IgD-negative memory B cell (primary cell): ENCODE measurements around the gene FRMD3. TPM values are rescaled to one million over a fixed set of nuclear protein-coding genes. Genes with fewer than 3 reads are reported as not detected.

Source experiments
- H3K27ac Mint-ChIP-seq, 3 donors: one replicate each; pipeline ENCODE4 v1.8.0; 2020 to 2022; ENCODE audit warnings: mild to moderate bottlenecking in 3 of 3, mixed read lengths in 3 of 3, moderate library complexity in 1 of 3
- H3K27me3 Mint-ChIP-seq: one replicate; pipeline ENCODE4 v1.8.0; 2021; ENCODE audit warnings: mixed read lengths
- H3K36me3 Mint-ChIP-seq: one replicate; pipeline ENCODE4 v1.8.0; 2020; ENCODE audit warnings: mild to moderate bottlenecking, mixed read lengths
- H3K4me1 Mint-ChIP-seq, 3 donors: one replicate each; pipeline ENCODE4 v1.8.0; 2020 to 2022; ENCODE audit warnings: mixed read lengths in 3 of 3, mild to moderate bottlenecking in 1 of 3
- H3K4me3 Mint-ChIP-seq, 4 donors: one replicate each; pipeline ENCODE4 v1.8.0; 2020 to 2022; ENCODE audit warnings: mild to moderate bottlenecking in 4 of 4, mixed read lengths in 4 of 4, moderate library complexity in 3 of 4
- H3K9me3 Mint-ChIP-seq, 3 donors: one replicate each; pipeline ENCODE4 v1.8.0; 2020 to 2021; ENCODE audit warnings: mixed read lengths in 3 of 3, mild to moderate bottlenecking in 1 of 3
- polyA plus RNA-seq: library from polyadenylated mRNA; unstranded; fragments of 300-500 nt; fragmentation: Illumina TruSeq; gene quantifications from one replicate; pipeline ENCODE4 v1.2.3, GENCODE V29; 2021

Gene FRMD3
- polyA plus RNA-seq, 1 donor from 2014 or later, result 1.1 TPM

DNA sequence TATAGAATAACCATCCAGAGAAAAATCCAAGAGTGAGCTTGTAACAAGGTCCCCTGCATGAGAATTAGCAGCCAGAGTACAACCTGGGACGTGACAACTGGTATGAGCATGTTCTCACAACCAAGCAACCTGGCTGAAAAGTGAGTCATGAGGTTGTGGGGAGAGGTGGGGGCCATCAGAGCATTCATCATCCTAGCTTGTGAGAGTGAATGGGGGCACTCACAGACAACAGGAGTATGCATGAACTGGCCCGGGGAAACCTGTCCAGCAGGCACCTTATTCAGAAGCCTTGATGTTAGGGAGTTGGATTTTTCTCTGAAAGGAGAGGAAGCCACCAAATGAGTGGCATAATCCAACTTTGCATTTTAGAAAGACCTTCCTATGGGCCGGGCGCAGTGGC, 113.0 kb downstream of the FRMD3 start:
- H3K27me3 Mint-ChIP-seq, result no peaks in the 10 kb centered on the region
- H3K4me3 Mint-ChIP-seq, result no peak overlapping the region
- H3K4me1 Mint-ChIP-seq, result no peaks in the 10 kb centered on the region
- no peaks in the 10 kb centered on the region for H3K9me3 Mint-ChIP-seq
- H3K36me3 Mint-ChIP-seq, result peaks cover 2% of the 10 kb centered on the region
- no peak overlapping the region for H3K27ac Mint-ChIP-seq

- H3K9me3 Mint-ChIP-seq, result no peaks in the 10 kb centered on the region
- H3K27me3 Mint-ChIP-seq, result no peaks in the 10 kb centered on the region
- no peaks in the 10 kb centered on the region for H3K4me1 Mint-ChIP-seq
- H3K4me3 Mint-ChIP-seq, result no peak overlapping the region
- no peak overlapping the region for H3K27ac Mint-ChIP-seq
- H3K36me3 Mint-ChIP-seq, result peaks cover 2% of the 10 kb centered on the region
Observed at GRCh38 chr9:83424831-83425230, 113.4 kb downstream of the FRMD3 start.

DNA sequence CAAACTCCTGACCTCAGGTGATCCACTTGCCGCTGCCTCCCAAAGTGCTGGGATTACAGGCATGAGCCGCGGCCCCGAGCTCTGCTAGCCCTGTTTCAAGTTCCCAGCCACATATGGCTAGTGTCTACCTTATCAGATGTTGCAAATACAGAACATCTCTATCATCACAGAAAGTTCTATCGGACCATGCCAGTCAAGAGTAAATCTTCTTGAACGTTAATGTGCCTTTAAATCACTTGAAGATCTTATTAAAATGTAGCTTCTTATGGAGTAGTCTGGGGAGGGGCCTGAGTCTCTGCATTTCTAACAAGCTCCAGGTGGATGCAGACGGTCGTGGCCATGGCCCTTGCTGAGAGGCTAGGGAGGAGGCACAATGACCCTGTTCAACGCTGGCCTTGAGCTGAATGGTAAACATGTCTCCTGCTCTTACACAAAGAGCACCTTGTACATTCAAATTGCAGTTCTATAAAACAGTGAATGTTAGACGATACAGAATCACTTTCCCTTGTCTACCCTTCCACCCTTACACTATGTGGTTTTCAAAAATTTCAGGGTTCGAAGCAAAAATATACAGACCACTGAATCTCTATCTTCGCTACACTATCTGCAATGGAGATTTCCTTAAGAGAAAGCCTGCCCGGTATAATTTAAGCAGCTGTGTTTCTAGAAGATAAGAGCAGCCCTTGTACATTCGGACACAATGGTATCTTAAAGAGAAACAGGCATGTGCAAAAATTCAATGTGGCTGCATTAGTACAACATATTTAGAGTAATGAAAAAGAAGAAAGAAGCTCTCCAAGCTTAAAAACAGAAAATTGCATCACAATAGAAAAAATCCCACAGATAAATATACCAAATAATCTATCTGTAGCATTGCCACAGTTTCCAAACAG, 114.1 kb downstream of the FRMD3 start:
- Mint-ChIP-seq H3K9me3 (no peaks in the 10 kb centered on the region), H3K36me3 (peaks cover 2% of the 10 kb centered on the region), H3K4me1 (no peaks in the 10 kb centered on the region), H3K4me3 (no peak overlapping the region), H3K27ac (no peak overlapping the region), H3K27me3 (no peaks in the 10 kb centered on the region)

GRCh38 chr9:83422527-83422926, 115.7 kb downstream of the FRMD3 start:
- H3K36me3 Mint-ChIP-seq, result peaks cover 2% of the 10 kb centered on the region
- H3K9me3 Mint-ChIP-seq, result peaks cover 0 to 2% (median 0%) of the 10 kb centered on the region in 3 donors
- no peak overlapping the region for H3K4me3 Mint-ChIP-seq
- H3K4me1 Mint-ChIP-seq, result no peaks in the 10 kb centered on the region
- no peaks in the 10 kb centered on the region for H3K27me3 Mint-ChIP-seq
- no peak overlapping the region for H3K27ac Mint-ChIP-seq

DNA sequence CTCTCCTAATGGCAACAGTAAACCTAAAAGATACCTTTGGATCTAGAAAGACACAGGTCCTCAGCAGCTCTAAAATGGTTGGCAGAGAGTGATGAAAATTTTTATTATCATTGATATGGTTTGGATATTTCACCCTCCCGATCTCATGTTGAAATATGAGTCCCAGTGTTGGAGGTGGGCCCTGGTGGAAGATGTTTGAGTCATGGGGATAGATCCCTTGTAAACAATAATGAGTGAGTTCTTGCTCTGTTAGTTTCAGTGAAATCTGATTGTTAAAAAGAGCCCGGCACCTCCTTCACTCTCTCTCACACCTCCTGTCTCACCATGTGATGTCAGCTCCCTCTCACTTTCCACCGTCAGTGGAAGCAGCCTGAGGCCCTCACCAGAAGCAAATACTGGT, 117.7 kb downstream of the FRMD3 start:
- peaks cover 2% of the 10 kb centered on the region for H3K36me3 Mint-ChIP-seq
- H3K27ac Mint-ChIP-seq, result no peak overlapping the region
- H3K4me3 Mint-ChIP-seq, result no peak overlapping the region

DNA sequence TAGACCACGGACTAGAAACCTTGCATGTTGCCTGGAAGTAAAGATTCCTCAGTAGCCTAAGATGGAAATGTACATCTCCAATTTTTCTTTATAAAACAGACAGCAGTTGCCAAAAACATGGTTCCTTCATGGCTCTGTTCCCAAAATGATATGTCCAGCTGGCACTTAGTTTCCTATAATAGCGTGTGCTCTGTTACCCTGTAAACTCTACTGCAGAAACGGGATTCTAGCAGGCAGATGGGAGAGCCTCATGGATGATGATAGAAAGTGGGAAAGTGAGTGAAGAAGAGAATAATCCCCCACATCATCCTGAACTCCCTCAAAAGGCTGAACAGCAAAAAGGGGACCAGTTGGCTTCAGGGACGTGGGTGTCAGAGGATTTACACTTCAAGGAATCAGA, 118.2 kb downstream of the FRMD3 start:
- Mint-ChIP-seq H3K27me3 (no peaks in the 10 kb centered on the region), H3K4me3 (no peak overlapping the region), H3K4me1 (no peaks in the 10 kb centered on the region), H3K36me3 (peaks cover 2% of the 10 kb centered on the region), H3K9me3 (peaks cover 0 to 4% (median 2%) of the 10 kb centered on the region in 3 donors), H3K27ac (no peak overlapping the region)

More for the DNA sequence above, 117.7 kb downstream of the FRMD3 start:
- Mint-ChIP-seq H3K4me1 (no peaks in the 10 kb centered on the region), H3K27me3 (no peaks in the 10 kb centered on the region), H3K9me3 (peaks cover 0 to 4% (median 0%) of the 10 kb centered on the region in 3 donors)

- H3K4me1 Mint-ChIP-seq, result no peaks in the 10 kb centered on the region
- no peak overlapping the region for H3K4me3 Mint-ChIP-seq
- no peak overlapping the region for H3K27ac Mint-ChIP-seq
- H3K36me3 Mint-ChIP-seq, result peaks cover 3% of the 10 kb centered on the region
- no peaks in the 10 kb centered on the region for H3K27me3 Mint-ChIP-seq
- peaks cover 3 to 7% (median 4%) of the 10 kb centered on the region in 3 donors for H3K9me3 Mint-ChIP-seq
Observed at GRCh38 chr9:83418283-83418682, 119.9 kb downstream of the FRMD3 start.

DNA sequence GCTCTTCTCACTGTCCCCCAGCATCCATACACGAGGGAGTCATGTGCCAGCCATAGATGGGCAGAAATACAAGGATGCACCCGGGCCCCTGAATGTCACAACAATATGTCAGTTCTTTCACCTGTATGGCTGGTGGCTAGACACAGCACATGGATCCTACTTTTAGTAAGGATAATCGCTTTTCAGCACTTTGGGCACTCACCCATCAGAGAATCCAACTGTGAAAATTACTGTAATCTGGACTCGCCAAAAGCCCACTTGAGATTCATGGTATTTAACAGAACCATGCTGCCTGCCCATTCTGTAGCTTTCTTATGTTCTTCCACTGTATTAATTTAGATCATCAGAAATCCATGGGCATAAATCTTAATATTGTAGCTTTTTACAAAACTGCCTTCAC, 124.8 kb downstream of the FRMD3 start:
- Mint-ChIP-seq H3K4me3 (no peak overlapping the region), H3K27me3 (no peaks in the 10 kb centered on the region), H3K4me1 (no peaks in the 10 kb centered on the region), H3K36me3 (peaks cover 2% of the 10 kb centered on the region), H3K9me3 (peaks cover 4 to 9% (median 7%) of the 10 kb centered on the region in 3 donors), H3K27ac (no peak overlapping the region)

GRCh38 chr9:83410701-83411100, 127.5 kb downstream of the FRMD3 start:
- Mint-ChIP-seq H3K4me1 (no peaks in the 10 kb centered on the region), H3K27ac (no peak overlapping the region)

GRCh38 chr9:83406921-83407320, 131.3 kb downstream of the FRMD3 start:
- no peaks in the 10 kb centered on the region for H3K36me3 Mint-ChIP-seq
- H3K4me3 Mint-ChIP-seq, result no peak overlapping the region
- no peak overlapping the region for H3K27ac Mint-ChIP-seq

More at GRCh38 chr9:83410701-83411100, 127.5 kb downstream of the FRMD3 start:
- H3K4me3 Mint-ChIP-seq, result no peak overlapping the region
- H3K9me3 Mint-ChIP-seq, result peaks cover 2 to 9% (median 7%) of the 10 kb centered on the region in 3 donors
- no peaks in the 10 kb centered on the region for H3K27me3 Mint-ChIP-seq
- H3K36me3 Mint-ChIP-seq, result peaks cover 2% of the 10 kb centered on the region

GRCh38 chr9:83405759-83406158, 132.4 kb downstream of the FRMD3 start:
- H3K4me1 Mint-ChIP-seq, result no peaks in the 10 kb centered on the region
- peak overlapping the region in 1 of 3 donors; percentile 43 for H3K27ac Mint-ChIP-seq
- no peak overlapping the region for H3K4me3 Mint-ChIP-seq
- H3K36me3 Mint-ChIP-seq, result no peaks in the 10 kb centered on the region
- no peaks in the 10 kb centered on the region for H3K27me3 Mint-ChIP-seq
- H3K9me3 Mint-ChIP-seq, result peaks cover 0 to 6% (median 2%) of the 10 kb centered on the region in 3 donors

More at GRCh38 chr9:83406921-83407320, 131.3 kb downstream of the FRMD3 start:
- H3K27me3 Mint-ChIP-seq, result no peaks in the 10 kb centered on the region
- peaks cover 0 to 6% (median 2%) of the 10 kb centered on the region in 3 donors for H3K9me3 Mint-ChIP-seq
- no peaks in the 10 kb centered on the region for H3K4me1 Mint-ChIP-seq

- no peaks in the 10 kb centered on the region for H3K27me3 Mint-ChIP-seq
- no peaks in the 10 kb centered on the region for H3K36me3 Mint-ChIP-seq
Observed at GRCh38 chr9:83403527-83404238, 134.5 kb downstream of the FRMD3 start.

DNA sequence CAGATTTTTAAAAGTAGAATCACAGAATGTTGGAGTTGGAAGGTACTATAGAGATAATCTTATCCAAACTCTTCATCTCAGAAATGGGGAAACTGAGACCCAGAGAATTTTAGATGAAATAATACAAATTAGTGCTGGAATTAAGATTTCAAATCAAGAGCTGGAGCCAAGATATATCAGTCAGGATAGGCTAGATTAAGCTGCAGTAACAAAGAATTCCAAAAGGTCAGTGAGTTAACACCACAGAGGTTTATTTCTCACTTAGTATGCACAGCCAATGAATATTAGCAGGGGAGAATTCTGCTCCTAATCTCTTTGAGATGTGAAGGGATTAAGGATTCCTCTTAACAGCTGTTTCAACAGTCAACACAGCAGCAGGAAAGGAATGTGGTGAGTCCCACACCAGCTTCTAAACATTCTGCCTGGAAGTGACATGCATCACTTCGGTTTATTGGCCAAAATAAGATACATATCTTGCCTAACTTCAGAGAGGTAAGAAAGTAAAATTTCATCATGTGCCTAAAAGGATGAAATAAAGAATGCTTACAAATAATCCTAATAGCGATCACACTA, 136.8 kb downstream of the FRMD3 start:
- H3K9me3 Mint-ChIP-seq, result no peaks in the 10 kb centered on the region
- H3K4me3 Mint-ChIP-seq, result no peak overlapping the region
- H3K27ac Mint-ChIP-seq, result no peak overlapping the region
- H3K27me3 Mint-ChIP-seq, result peaks cover 1% of the 10 kb centered on the region
- no peaks in the 10 kb centered on the region for H3K4me1 Mint-ChIP-seq
- H3K36me3 Mint-ChIP-seq, result no peaks in the 10 kb centered on the region

More at GRCh38 chr9:83403527-83404238, 134.5 kb downstream of the FRMD3 start:
- Mint-ChIP-seq H3K9me3 (peaks cover 0 to 2% (median 2%) of the 10 kb centered on the region in 3 donors), H3K4me3 (no peak overlapping the region), H3K27ac (no peak overlapping the region), H3K4me1 (no peaks in the 10 kb centered on the region)

- no peak overlapping the region for H3K4me3 Mint-ChIP-seq
Observed at GRCh38 chr9:83396813-83397212, 141.4 kb downstream of the FRMD3 start.

DNA sequence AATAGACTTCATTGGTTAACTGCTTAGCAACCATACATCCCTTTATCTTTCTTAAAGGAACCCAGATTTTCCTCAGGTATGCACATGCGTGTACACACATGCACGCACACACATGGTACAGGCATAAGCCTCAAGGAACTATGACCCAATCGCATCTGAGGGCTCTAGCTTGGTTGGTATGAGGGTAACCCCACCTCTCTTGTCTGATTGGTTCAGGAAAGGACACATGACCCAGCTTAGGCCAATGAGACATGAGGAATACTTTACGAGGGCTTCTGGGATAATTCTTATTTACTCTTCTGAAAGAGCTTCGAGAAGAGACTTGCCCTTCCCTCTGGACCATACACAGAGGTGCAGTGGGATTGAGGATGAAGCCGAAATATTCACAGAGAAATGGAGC, 141.9 kb downstream of the FRMD3 start:
- Mint-ChIP-seq H3K36me3 (no peaks in the 10 kb centered on the region), H3K4me3 (no peak overlapping the region), H3K27ac (no peak overlapping the region), H3K4me1 (no peaks in the 10 kb centered on the region), H3K9me3 (no peaks in the 10 kb centered on the region), H3K27me3 (peaks cover 1% of the 10 kb centered on the region)

More at GRCh38 chr9:83396813-83397212, 141.4 kb downstream of the FRMD3 start:
- H3K27ac Mint-ChIP-seq, result no peak overlapping the region
- no peaks in the 10 kb centered on the region for H3K36me3 Mint-ChIP-seq
- peaks cover 1% of the 10 kb centered on the region for H3K27me3 Mint-ChIP-seq
- H3K9me3 Mint-ChIP-seq, result no peaks in the 10 kb centered on the region
- no peaks in the 10 kb centered on the region for H3K4me1 Mint-ChIP-seq
